Measurements from ENCODE around the gene RAPGEF1. TPM values are rescaled to one million over a fixed set of nuclear protein-coding genes. Genes with fewer than 3 reads are reported as not detected.
A peak's percentile ranks its signal among the peaks of the same experiment; 100 is the strongest.

Gene RAPGEF1
- total RNA-seq, 1 donor from 2014 or later: 76.8 TPM

DNA sequence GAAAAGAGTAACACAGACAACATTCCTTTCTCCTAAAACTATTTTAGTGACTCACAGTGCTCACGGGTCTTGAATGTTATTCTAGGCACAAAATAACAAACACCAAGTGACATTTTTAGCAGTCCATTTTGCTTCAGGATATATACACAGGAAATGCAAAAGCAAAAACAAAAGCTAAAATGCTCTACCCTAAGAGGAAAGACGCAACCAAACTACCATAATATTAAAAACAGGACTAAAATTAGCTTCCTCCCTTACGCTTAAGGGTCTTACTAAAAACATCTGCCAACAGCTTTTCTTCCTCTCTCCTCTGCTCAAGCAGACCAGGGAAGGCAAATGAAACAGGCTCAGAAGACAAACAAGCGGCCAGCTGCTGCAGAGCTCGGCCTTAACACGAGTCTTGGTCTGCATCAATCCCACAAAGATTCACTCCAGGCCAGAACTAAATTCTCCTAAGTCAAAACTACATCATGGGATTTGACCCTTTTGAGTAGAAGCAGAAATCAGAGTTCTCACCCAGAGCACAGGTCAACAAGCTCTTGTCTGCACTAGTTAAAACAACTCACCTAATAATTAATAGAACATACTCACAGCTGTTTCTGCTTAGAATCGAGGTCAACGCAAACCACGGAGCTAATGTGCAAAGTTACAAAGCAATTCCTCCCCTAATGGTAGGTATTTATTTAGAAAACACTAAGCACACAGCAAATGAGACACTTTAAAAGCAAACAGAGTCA, 62.3 kb downstream of the RAPGEF1 start:
- Histone ChIP-seq H3K79me2 (ENCODE audit: insufficient read depth, low read length) (peaks cover 36% of the 10 kb centered on the region), H3K27ac (ENCODE audit: low read depth, low read length) (peak overlapping the region; percentile 80), H3K4me2 (ENCODE audit: low read length) (peak overlapping the region; percentile 79), H3K4me3 (ENCODE audit: insufficient read depth, low read depth, low read length) (peak overlapping the region; percentile 31), H4K20me1 (ENCODE audit: insufficient read depth, low read length) (peaks cover 44% of the 10 kb centered on the region), H3K9ac (ENCODE audit: low read length) (peak overlapping the region; percentile 55), H3K36me3 (ENCODE audit: insufficient read depth, low read length) (no peaks in the 10 kb centered on the region), H2AFZ (ENCODE audit: low read depth, low read length) (no peak overlapping the region), H3K4me1 (ENCODE audit: insufficient read depth, low read length) (peaks cover 46% of the 10 kb centered on the region), H3K9me3 (ENCODE audit: insufficient read depth, low read depth, low read length) (no peaks in the 10 kb centered on the region), H3K27me3 (ENCODE audit: insufficient read depth, low read length) (no peaks in the 10 kb centered on the region)
- FAIRE-seq (no peak), DNase-seq (ENCODE audit: low read depth) (peak; percentile 68)
- Mint-ChIP-seq H3K27me3 (ENCODE audit: low read depth, unreplicated experiment) (no peaks in the 10 kb centered on the region), H3K4me1 (ENCODE audit: low read depth, unreplicated experiment) (peaks cover 87% of the 10 kb centered on the region), H3K36me3 (ENCODE audit: low read depth, unreplicated experiment) (peaks cover 2% of the 10 kb centered on the region), H3K4me3 (ENCODE audit: unreplicated experiment) (peak overlapping the region; percentile 11), H3K9me3 (ENCODE audit: unreplicated experiment) (peaks cover 3% of the 10 kb centered on the region), H3K27ac (ENCODE audit: unreplicated experiment) (peak overlapping the region; percentile 94)
- TF ChIP-seq, protein P1, sequence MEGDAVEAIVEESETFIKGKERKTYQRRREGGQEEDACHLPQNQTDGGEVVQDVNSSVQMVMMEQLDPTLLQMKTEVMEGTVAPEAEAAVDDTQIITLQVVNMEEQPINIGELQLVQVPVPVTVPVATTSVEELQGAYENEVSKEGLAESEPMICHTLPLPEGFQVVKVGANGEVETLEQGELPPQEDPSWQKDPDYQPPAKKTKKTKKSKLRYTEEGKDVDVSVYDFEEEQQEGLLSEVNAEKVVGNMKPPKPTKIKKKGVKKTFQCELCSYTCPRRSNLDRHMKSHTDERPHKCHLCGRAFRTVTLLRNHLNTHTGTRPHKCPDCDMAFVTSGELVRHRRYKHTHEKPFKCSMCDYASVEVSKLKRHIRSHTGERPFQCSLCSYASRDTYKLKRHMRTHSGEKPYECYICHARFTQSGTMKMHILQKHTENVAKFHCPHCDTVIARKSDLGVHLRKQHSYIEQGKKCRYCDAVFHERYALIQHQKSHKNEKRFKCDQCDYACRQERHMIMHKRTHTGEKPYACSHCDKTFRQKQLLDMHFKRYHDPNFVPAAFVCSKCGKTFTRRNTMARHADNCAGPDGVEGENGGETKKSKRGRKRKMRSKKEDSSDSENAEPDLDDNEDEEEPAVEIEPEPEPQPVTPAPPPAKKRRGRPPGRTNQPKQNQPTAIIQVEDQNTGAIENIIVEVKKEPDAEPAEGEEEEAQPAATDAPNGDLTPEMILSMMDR (IDR thresholded peaks at IDR 0.05; ENCODE audit: insufficient read depth, low read depth, low read length): no peak
- no peak for TF ChIP-seq EZH2 (IDR thresholded peaks at IDR 0.05; ENCODE audit: insufficient read depth, low read length)

DNA sequence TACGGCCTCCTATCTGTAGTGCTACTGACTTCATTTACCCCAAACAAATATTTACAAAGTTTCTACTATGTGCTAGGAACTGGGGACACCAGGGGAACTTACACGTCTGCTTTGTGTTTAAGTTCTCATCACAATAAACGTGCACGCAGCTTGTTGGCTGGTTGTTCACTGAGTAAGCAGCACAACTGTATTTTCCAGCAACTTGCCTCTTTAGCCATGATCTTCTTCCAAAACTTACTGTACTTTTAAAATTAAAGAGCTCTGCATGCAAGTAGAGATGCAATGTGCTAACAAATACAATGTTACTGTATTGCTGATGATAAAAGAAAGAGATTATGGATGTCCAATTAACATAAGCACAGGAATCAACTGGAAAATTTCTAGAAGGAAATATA, 62.8 kb downstream of the RAPGEF1 start:
- FAIRE-seq (no peak), DNase-seq (ENCODE audit: low read depth) (peak; percentile 46)
- Histone ChIP-seq H3K4me3 (ENCODE audit: insufficient read depth, low read depth, low read length) (peak overlapping the region; percentile 31), H3K79me2 (ENCODE audit: insufficient read depth, low read length) (peaks cover 41% of the 10 kb centered on the region), H3K9me3 (ENCODE audit: insufficient read depth, low read depth, low read length) (no peaks in the 10 kb centered on the region), H3K27ac (ENCODE audit: low read depth, low read length) (peak overlapping the region; percentile 80), H3K9ac (ENCODE audit: low read length) (peak overlapping the region; percentile 41), H2AFZ (ENCODE audit: low read depth, low read length) (no peak overlapping the region), H4K20me1 (ENCODE audit: insufficient read depth, low read length) (peaks cover 49% of the 10 kb centered on the region), H3K36me3 (ENCODE audit: insufficient read depth, low read length) (no peaks in the 10 kb centered on the region), H3K4me2 (ENCODE audit: low read length) (peak overlapping the region; percentile 79), H3K4me1 (ENCODE audit: insufficient read depth, low read length) (peaks cover 46% of the 10 kb centered on the region), H3K27me3 (ENCODE audit: insufficient read depth, low read length) (no peaks in the 10 kb centered on the region)
- H3K4me1 Mint-ChIP-seq (ENCODE audit: low read depth, unreplicated experiment): peaks cover 88% of the 10 kb centered on the region
- no peak for TF ChIP-seq EZH2 (IDR thresholded peaks at IDR 0.05; ENCODE audit: insufficient read depth, low read length)
- TF ChIP-seq, protein P1 (IDR thresholded peaks at IDR 0.05; ENCODE audit: insufficient read depth, low read depth, low read length): no peak
- H3K27ac Mint-ChIP-seq (ENCODE audit: unreplicated experiment): peak overlapping the region; percentile 94
- peaks cover 3% of the 10 kb centered on the region for H3K9me3 Mint-ChIP-seq (ENCODE audit: unreplicated experiment)
- H3K36me3 Mint-ChIP-seq (ENCODE audit: low read depth, unreplicated experiment): peaks cover 2% of the 10 kb centered on the region
- no peaks in the 10 kb centered on the region for H3K27me3 Mint-ChIP-seq (ENCODE audit: low read depth, unreplicated experiment)
- H3K4me3 Mint-ChIP-seq (ENCODE audit: unreplicated experiment): peak overlapping the region; percentile 11

DNA sequence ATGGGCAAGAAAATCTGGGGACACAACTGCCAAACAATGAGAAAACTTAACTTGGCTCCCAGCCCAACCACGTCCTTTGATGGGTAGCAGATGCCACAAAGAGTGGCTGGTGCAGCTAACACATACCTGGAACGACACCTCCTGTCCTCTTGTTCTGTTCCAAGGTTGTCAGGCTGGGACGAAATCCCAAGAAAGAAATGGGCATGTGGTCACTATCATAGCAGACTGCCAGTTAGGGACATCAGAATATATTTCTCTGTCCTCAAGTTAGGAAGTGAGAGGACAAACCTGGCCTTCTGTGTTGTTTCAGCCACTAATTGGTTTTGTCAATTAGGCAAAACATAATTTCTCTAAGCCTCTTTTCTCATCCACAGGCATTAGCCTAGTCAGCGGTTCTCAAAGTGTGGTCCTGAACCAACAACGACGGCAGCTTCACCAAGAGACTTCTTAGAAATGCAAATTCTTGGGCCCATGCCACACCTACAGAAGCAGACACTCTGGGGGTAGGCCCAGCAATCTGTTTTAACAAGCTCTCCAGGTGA, 63.4 kb downstream of the RAPGEF1 start:
- FAIRE-seq (no peak), DNase-seq (ENCODE audit: low read depth) (no peak)
- Mint-ChIP-seq H3K4me3 (ENCODE audit: unreplicated experiment) (no peak overlapping the region), H3K36me3 (ENCODE audit: low read depth, unreplicated experiment) (peaks cover 2% of the 10 kb centered on the region), H3K9me3 (ENCODE audit: unreplicated experiment) (peaks cover 3% of the 10 kb centered on the region), H3K27me3 (ENCODE audit: low read depth, unreplicated experiment) (no peaks in the 10 kb centered on the region), H3K4me1 (ENCODE audit: low read depth, unreplicated experiment) (peaks cover 85% of the 10 kb centered on the region), H3K27ac (ENCODE audit: unreplicated experiment) (peak overlapping the region; percentile 94)
- H3K4me1 ChIP-seq (ENCODE audit: insufficient read depth, low read length): peaks cover 46% of the 10 kb centered on the region
- peak overlapping the region; percentile 80 for H3K27ac ChIP-seq (ENCODE audit: low read depth, low read length)
- no peak for TF ChIP-seq EZH2 (IDR thresholded peaks at IDR 0.05; ENCODE audit: insufficient read depth, low read length)
- TF ChIP-seq, protein P1 (IDR thresholded peaks at IDR 0.05; ENCODE audit: insufficient read depth, low read depth, low read length): no peak
- H2AFZ ChIP-seq (ENCODE audit: low read depth, low read length): no peak overlapping the region
- H3K4me3 ChIP-seq (ENCODE audit: insufficient read depth, low read depth, low read length): peak overlapping the region; percentile 31
- peak overlapping the region; percentile 41 for H3K9ac ChIP-seq (ENCODE audit: low read length)
- no peaks in the 10 kb centered on the region for H3K27me3 ChIP-seq (ENCODE audit: insufficient read depth, low read length)
- peak overlapping the region; percentile 79 for H3K4me2 ChIP-seq (ENCODE audit: low read length)
- peaks cover 46% of the 10 kb centered on the region for H3K79me2 ChIP-seq (ENCODE audit: insufficient read depth, low read length)
- peaks cover 53% of the 10 kb centered on the region for H4K20me1 ChIP-seq (ENCODE audit: insufficient read depth, low read length)
- no peaks in the 10 kb centered on the region for H3K9me3 ChIP-seq (ENCODE audit: insufficient read depth, low read depth, low read length)
- no peaks in the 10 kb centered on the region for H3K36me3 ChIP-seq (ENCODE audit: insufficient read depth, low read length)

Data from astrocyte (in vitro differentiated cells and primary cell).